22Rv1 (cell line): ENCODE measurements around the gene ZNF586.
"Not testable (repeated sequence)": the region's sequence is repeated elsewhere in the genome, so short reads cannot be mapped to it uniquely, and the experiment has no call there.

Experiments used
- ZFX ChIP-seq: fragments of 450-650 bp; IDR thresholded peaks from 2 replicates; pipeline ENCODE4 v1.6.1; 2017; ENCODE audit warnings: antibody characterized with exemption, borderline replicate concordance
- TF ChIP-seq, protein P1 (sequence below): fragments of 450-650 bp; IDR thresholded peaks from 2 replicates; pipeline ENCODE4 v1.5.1; 2017; ENCODE audit warnings: mild to moderate bottlenecking

DNA sequence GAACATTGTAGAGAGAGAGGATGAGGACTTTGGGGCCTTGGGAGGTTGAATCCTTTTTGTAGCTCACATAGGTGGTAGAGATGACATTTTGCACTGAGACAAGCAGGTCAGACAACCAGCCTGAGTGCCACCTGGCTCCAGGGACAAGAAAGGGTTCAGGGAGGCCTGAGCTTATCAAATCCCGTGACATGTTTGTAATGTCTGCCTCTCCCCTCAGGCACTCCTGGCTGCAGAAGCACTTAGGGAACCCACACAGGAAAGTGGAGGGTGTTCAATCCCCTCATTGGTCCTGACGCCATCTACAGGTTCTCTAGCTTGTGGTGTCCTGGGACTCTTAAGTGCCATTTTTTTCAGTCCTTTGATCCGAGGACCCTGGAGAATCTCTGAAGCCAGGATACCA lies 51.6 kb downstream of the ZNF586 start:
- TF ChIP-seq, protein P1, sequence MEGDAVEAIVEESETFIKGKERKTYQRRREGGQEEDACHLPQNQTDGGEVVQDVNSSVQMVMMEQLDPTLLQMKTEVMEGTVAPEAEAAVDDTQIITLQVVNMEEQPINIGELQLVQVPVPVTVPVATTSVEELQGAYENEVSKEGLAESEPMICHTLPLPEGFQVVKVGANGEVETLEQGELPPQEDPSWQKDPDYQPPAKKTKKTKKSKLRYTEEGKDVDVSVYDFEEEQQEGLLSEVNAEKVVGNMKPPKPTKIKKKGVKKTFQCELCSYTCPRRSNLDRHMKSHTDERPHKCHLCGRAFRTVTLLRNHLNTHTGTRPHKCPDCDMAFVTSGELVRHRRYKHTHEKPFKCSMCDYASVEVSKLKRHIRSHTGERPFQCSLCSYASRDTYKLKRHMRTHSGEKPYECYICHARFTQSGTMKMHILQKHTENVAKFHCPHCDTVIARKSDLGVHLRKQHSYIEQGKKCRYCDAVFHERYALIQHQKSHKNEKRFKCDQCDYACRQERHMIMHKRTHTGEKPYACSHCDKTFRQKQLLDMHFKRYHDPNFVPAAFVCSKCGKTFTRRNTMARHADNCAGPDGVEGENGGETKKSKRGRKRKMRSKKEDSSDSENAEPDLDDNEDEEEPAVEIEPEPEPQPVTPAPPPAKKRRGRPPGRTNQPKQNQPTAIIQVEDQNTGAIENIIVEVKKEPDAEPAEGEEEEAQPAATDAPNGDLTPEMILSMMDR = not testable (repeated sequence)
- not testable (repeated sequence) for TF ChIP-seq ZFX
